ENCODE results near the gene TRAF1. TPM values are rescaled to one million over a fixed set of nuclear protein-coding genes. Genes with fewer than 3 reads are reported as not detected.

Gene TRAF1
- total and polyA plus RNA-seq, 5 experiments from 2014 or later = 3.7 to 126 (median 7.0) TPM

- peaks cover 39 to 81% (median 72%) of the 10 kb centered on the region in 4 donors for H3K4me1 Mint-ChIP-seq
- peaks cover 0 to 23% (median 0%) of the 10 kb centered on the region in 3 donors for H3K36me3 Mint-ChIP-seq
- POLR2A ChIA-PET = interaction anchor here (1.8 to 18.9 kb wide), 9 partner anchors 9 to 84 kb away, joined by 5 to 580 read pairs (median 9); partner anchors contain the start of genes FBXW2 and TRAF1
- H3K27ac Mint-ChIP-seq = peak within 1 kb of the TSS; percentile 94 to 100 (median 98)
- ATAC-seq (peak; percentile 11 to 16), DNase-seq (peak in 2 of 10 donors; percentile 39 to 62)
- H3K27me3 Mint-ChIP-seq = no peaks in the 10 kb centered on the region
- H3K9me3 Mint-ChIP-seq = no peaks in the 10 kb centered on the region
- H3K4me3 Mint-ChIP-seq = peak within 1 kb of the TSS; percentile 91 to 99 (median 96)
Measured at GRCh38 chr9:120876842-120877240, 49.8 kb downstream of the TRAF1 start, which contains the start of gene PHF19. Gene PHF19, minus strand, starts transcription at chr9:120877188. Its CDS starts 2,447 bp downstream, at chr9:120874741.

- POLR2A ChIA-PET = interaction anchor here (1.8 to 18.9 kb wide), 8 partner anchors 8 to 83 kb away, joined by 5 to 580 read pairs (median 14); partner anchors contain the start of genes FBXW2 and TRAF1
- H3K36me3 Mint-ChIP-seq = peaks cover 0 to 29% (median 0%) of the 10 kb centered on the region in 3 donors
- peak overlapping the region; percentile 88 to 96 (median 93) for H3K27ac Mint-ChIP-seq
- no peaks in the 10 kb centered on the region for H3K9me3 Mint-ChIP-seq
- DNase-seq (peak; percentile 43 to 86 (median 64)), ATAC-seq (peak; percentile 43 to 44)
- H3K4me1 Mint-ChIP-seq = peaks cover 34 to 76% (median 66%) of the 10 kb centered on the region in 4 donors
- H3K4me3 Mint-ChIP-seq = peak overlapping the region; percentile 75 to 91 (median 82)
- H3K27me3 Mint-ChIP-seq = no peaks in the 10 kb centered on the region
Measured at GRCh38 chr9:120875954-120876841, 50.4 kb downstream of the TRAF1 start.

GRCh38 chr9:120875643-120875953 lies 51.0 kb downstream of the TRAF1 start:
- Mint-ChIP-seq H3K27ac (peak overlapping the region; percentile 83 to 96 (median 93)), H3K27me3 (no peaks in the 10 kb centered on the region), H3K36me3 (peaks cover 0 to 34% (median 0%) of the 10 kb centered on the region in 3 donors), H3K4me1 (peaks cover 34 to 76% (median 60%) of the 10 kb centered on the region in 4 donors), H3K9me3 (no peaks in the 10 kb centered on the region), H3K4me3 (peak overlapping the region; percentile 43 to 91 (median 76))
- DNase-seq (peak in 1 of 10 donors; percentile 37), ATAC-seq (peak; percentile 1 to 2)
- POLR2A ChIA-PET = interaction anchor here (1.9 to 18.9 kb wide), 5 partner anchors 8 to 82 kb away, joined by 5 to 580 read pairs (median 102); partner anchors contain the start of genes FBXW2 and TRAF1

GRCh38 chr9:120875195-120875565 lies 51.4 kb downstream of the TRAF1 start:
- peaks cover 34 to 75% (median 57%) of the 10 kb centered on the region in 4 donors for H3K4me1 Mint-ChIP-seq
- no peaks in the 10 kb centered on the region for H3K27me3 Mint-ChIP-seq
- no peaks in the 10 kb centered on the region for H3K9me3 Mint-ChIP-seq
- peak overlapping the region; percentile 54 to 91 (median 76) for H3K4me3 Mint-ChIP-seq
- peaks cover 0 to 34% (median 0%) of the 10 kb centered on the region in 3 donors for H3K36me3 Mint-ChIP-seq
- DNase-seq (peak in 1 of 10 donors; percentile 27), ATAC-seq (no peak)
- POLR2A ChIA-PET = interaction anchor here (1.9 to 18.9 kb wide), 5 partner anchors 7 to 82 kb away, joined by 5 to 580 read pairs (median 102); partner anchors contain the start of genes FBXW2 and TRAF1
- H3K27ac Mint-ChIP-seq = peak overlapping the region; percentile 83 to 96 (median 93)

- no peak for ATAC-seq
- POLR2A ChIA-PET = interaction anchor here (1.8 to 18.9 kb wide), 5 partner anchors 7 to 55 kb away, joined by 5 to 580 read pairs (median 102); partner anchors contain the start of gene TRAF1
- Mint-ChIP-seq H3K36me3 (peaks cover 0 to 34% (median 0%) of the 10 kb centered on the region in 3 donors), H3K4me1 (peaks cover 30 to 75% (median 53%) of the 10 kb centered on the region in 4 donors), H3K4me3 (peak overlapping the region in 4 of 10 donors; percentile 2 to 91 (median 18)), H3K27me3 (no peaks in the 10 kb centered on the region), H3K27ac (peak overlapping the region; percentile 83 to 95 (median 90)), H3K9me3 (no peaks in the 10 kb centered on the region)
- no peak for DNase-seq
Measured at GRCh38 chr9:120874226-120875194, 52.1 kb downstream of the TRAF1 start.

GRCh38 chr9:120873512-120873911 lies 53.1 kb downstream of the TRAF1 start:
- POLR2A ChIA-PET = interaction anchor here (0.7 to 18.9 kb wide), 7 partner anchors 18 to 357 kb away, joined by 3 to 580 read pairs (median 8); partner anchors contain the start of genes FBXW2 and TRAF1
- Mint-ChIP-seq H3K4me1 (peaks cover 25 to 71% (median 48%) of the 10 kb centered on the region in 4 donors), H3K36me3 (peaks cover 0 to 34% (median 0%) of the 10 kb centered on the region in 3 donors)

GRCh38 chr9:120872791-120873502 lies 53.6 kb downstream of the TRAF1 start:
- ATAC-seq (no peak), DNase-seq (no peak)
- H3K27me3 Mint-ChIP-seq = no peaks in the 10 kb centered on the region
- H3K27ac Mint-ChIP-seq = peak overlapping the region; percentile 48 to 95 (median 90)
- no peak overlapping the region for H3K4me3 Mint-ChIP-seq
- peaks cover 24 to 71% (median 48%) of the 10 kb centered on the region in 4 donors for H3K4me1 Mint-ChIP-seq
- POLR2A ChIA-PET = interaction anchor here (0.7 to 18.9 kb wide), 9 partner anchors 10 to 358 kb away, joined by 3 to 580 read pairs (median 5); partner anchors contain the start of genes FBXW2 and TRAF1
- H3K9me3 Mint-ChIP-seq = no peaks in the 10 kb centered on the region
- H3K36me3 Mint-ChIP-seq = peaks cover 0 to 35% (median 3%) of the 10 kb centered on the region in 3 donors

More at GRCh38 chr9:120873512-120873911, 53.1 kb downstream of the TRAF1 start:
- no peak for ATAC-seq
- H3K27me3 Mint-ChIP-seq = no peaks in the 10 kb centered on the region
- no peak overlapping the region for H3K4me3 Mint-ChIP-seq
- peak overlapping the region; percentile 2 to 95 (median 89) for H3K27ac Mint-ChIP-seq
- no peak for DNase-seq
- H3K9me3 Mint-ChIP-seq = no peaks in the 10 kb centered on the region

- POLR2A ChIA-PET = interaction anchor here (0.7 to 18.9 kb wide), 13 partner anchors 9 to 77 kb away, joined by 3 to 580 read pairs (median 12); partner anchors contain the start of genes FBXW2, PSMD5 and TRAF1
- Mint-ChIP-seq H3K27ac (peak overlapping the region in 7 of 10 donors; percentile 76 to 99 (median 93)), H3K4me1 (peaks cover 12 to 56% (median 35%) of the 10 kb centered on the region in 4 donors), H3K27me3 (no peaks in the 10 kb centered on the region), H3K4me3 (peak overlapping the region in 3 of 10 donors; percentile 27 to 41 (median 37)), H3K9me3 (no peaks in the 10 kb centered on the region), H3K36me3 (peaks cover 0 to 49% (median 3%) of the 10 kb centered on the region in 3 donors)
- DNase-seq (no peak), ATAC-seq (no peak)
Measured at GRCh38 chr9:120870206-120870605, 56.4 kb downstream of the TRAF1 start.

GRCh38 chr9:120869726-120870125 lies 56.9 kb downstream of the TRAF1 start:
- Mint-ChIP-seq H3K4me3 (peak overlapping the region in 3 of 10 donors; percentile 18 to 92 (median 92)), H3K27ac (peak overlapping the region in 9 of 10 donors; percentile 90 to 99 (median 95)), H3K27me3 (no peaks in the 10 kb centered on the region), H3K4me1 (peaks cover 11 to 52% (median 34%) of the 10 kb centered on the region in 4 donors), H3K36me3 (peaks cover 0 to 50% (median 3%) of the 10 kb centered on the region in 3 donors), H3K9me3 (no peaks in the 10 kb centered on the region)
- ATAC-seq (no peak), DNase-seq (no peak)
- POLR2A ChIA-PET = interaction anchor here (0.9 to 18.9 kb wide), 17 partner anchors 7 to 190 kb away, joined by 3 to 580 read pairs (median 12); partner anchors contain the start of genes FBXW2, PHF19, PSMD5 and TRAF1

- ATAC-seq (no peak), DNase-seq (no peak)
- Mint-ChIP-seq H3K9me3 (no peaks in the 10 kb centered on the region), H3K27me3 (no peaks in the 10 kb centered on the region), H3K4me3 (peak overlapping the region; percentile 80 to 98 (median 94)), H3K27ac (peak overlapping the region; percentile 90 to 99 (median 96)), H3K4me1 (peaks cover 11 to 48% (median 31%) of the 10 kb centered on the region in 4 donors), H3K36me3 (peaks cover 0 to 52% (median 3%) of the 10 kb centered on the region in 3 donors)
- POLR2A ChIA-PET = interaction anchor here (0.9 to 18.9 kb wide), 18 partner anchors 7 to 190 kb away, joined by 3 to 580 read pairs (median 10); partner anchors contain the start of genes FBXW2, PHF19, PSMD5 and TRAF1
Measured at GRCh38 chr9:120869360-120869687, 57.3 kb downstream of the TRAF1 start.
